IPS-15b (cell line): ENCODE measurements around the gene UBE2H.

ENCODE experiments used
- H3K27me3 ChIP-seq: one replicate; pipeline ENCODE4 v1.6.1; 2013; ENCODE audit warnings: low read length; ENCODE audit not compliant: control insufficient read depth, insufficient read depth
- H3K36me3 ChIP-seq: one replicate; pipeline ENCODE4 v1.6.1; 2013; ENCODE audit warnings: low read length; ENCODE audit not compliant: control insufficient read depth, insufficient read depth
- H3K4me1 ChIP-seq: one replicate; pipeline ENCODE4 v1.6.1; 2013; ENCODE audit warnings: mild to moderate bottlenecking, low read length; ENCODE audit not compliant: control insufficient read depth, insufficient read depth
- H3K4me3 ChIP-seq: one replicate; pipeline ENCODE4 v1.5.1; 2013; ENCODE audit warnings: low read depth, low read length
- H3K9ac ChIP-seq: one replicate; pipeline ENCODE4 v1.6.1; 2013; ENCODE audit warnings: low read depth, mild to moderate bottlenecking, low read length
- H3K9me3 ChIP-seq: one replicate; pipeline ENCODE4 v1.6.1; 2013; ENCODE audit warnings: mild to moderate bottlenecking, low read length; ENCODE audit not compliant: control insufficient read depth, insufficient read depth

Gene UBE2H

DNA sequence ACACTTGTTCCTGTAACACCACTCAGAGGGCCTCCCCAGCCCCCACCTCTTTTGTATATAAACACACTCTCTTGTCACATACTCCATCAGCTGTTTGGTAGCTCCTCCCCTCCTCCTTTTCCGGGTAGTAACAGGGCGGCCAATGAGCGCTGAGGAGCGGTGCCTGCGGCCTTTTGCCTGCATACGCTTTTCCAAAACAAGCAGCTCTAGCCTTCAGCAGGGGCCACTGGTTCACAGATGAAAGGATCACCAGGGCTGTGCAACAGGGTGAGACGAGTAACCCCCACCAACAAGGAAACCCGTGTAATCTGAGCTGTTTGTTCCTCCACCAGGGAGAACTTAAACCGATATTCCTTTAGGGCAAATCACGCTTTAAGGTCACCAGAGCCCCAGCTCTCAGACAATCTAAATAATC, 3.9 kb downstream of the UBE2H start:
- Histone ChIP-seq H3K9ac (peak overlapping the region; percentile 94), H3K27me3 (no peaks in the 10 kb centered on the region), H3K4me3 (peak overlapping the region; percentile 72), H3K9me3 (no peaks in the 10 kb centered on the region), H3K4me1 (peaks cover 19% of the 10 kb centered on the region), H3K36me3 (no peaks in the 10 kb centered on the region)

DNA sequence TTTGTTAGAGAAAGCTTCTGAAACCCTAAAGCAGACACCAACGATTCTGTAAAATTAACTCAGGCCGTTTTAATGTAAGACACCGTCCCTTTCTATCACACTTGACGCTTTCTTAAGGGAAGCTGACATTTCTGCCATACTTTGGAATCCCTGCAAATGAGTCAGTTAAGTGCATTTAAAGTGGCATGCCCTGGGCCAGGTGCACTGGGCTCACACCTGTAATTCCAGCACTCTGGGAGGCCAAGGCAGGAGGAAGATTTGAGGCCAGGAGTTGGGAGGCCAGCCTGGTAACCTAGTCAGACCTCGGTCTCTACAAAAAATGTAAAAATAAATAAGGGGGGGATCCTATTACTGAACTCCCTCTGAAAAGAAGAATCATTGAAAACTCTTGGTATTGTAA, 4.4 kb downstream of the UBE2H start:
- no peaks in the 10 kb centered on the region for H3K27me3 ChIP-seq
- H3K36me3 ChIP-seq: no peaks in the 10 kb centered on the region
- H3K4me1 ChIP-seq: peaks cover 19% of the 10 kb centered on the region
- H3K9ac ChIP-seq: peak overlapping the region; percentile 24
- peak overlapping the region; percentile 72 for H3K4me3 ChIP-seq
- H3K9me3 ChIP-seq: no peaks in the 10 kb centered on the region

DNA sequence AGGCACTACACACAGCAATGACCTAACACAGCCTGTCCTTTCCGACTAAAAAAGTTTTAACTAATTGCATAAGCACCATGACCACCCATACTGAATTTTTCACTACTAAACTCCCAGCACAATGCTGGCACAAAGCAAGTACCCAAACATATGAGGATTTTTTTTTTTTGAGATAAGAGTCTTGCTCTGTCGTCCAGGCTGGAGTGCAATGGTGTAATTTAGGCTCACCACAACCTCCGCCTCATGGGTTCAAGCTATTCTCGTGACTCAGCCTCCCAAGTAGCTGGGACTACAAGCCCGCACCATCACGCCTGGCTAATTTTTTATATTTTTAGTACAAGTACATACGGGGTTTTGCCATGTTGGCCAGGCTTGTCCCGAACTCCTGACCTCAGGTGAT, 5.1 kb downstream of the UBE2H start:
- no peaks in the 10 kb centered on the region for H3K36me3 ChIP-seq

GRCh38 chr7:129947049-129947448, 5.7 kb downstream of the UBE2H start:
- Histone ChIP-seq H3K9me3 (no peaks in the 10 kb centered on the region), H3K9ac (no peak overlapping the region), H3K36me3 (no peaks in the 10 kb centered on the region), H3K27me3 (no peaks in the 10 kb centered on the region), H3K4me1 (peaks cover 15% of the 10 kb centered on the region), H3K4me3 (no peak overlapping the region)

More for the DNA sequence above, 5.1 kb downstream of the UBE2H start:
- Histone ChIP-seq H3K27me3 (no peaks in the 10 kb centered on the region), H3K9ac (peak overlapping the region; percentile 24), H3K9me3 (no peaks in the 10 kb centered on the region), H3K4me3 (no peak overlapping the region), H3K4me1 (peaks cover 15% of the 10 kb centered on the region)

GRCh38 chr7:129946282-129946681, 6.5 kb downstream of the UBE2H start:
- H3K36me3 ChIP-seq: no peaks in the 10 kb centered on the region
- peaks cover 15% of the 10 kb centered on the region for H3K4me1 ChIP-seq
- H3K9me3 ChIP-seq: no peaks in the 10 kb centered on the region
- no peak overlapping the region for H3K4me3 ChIP-seq
- no peak overlapping the region for H3K9ac ChIP-seq
- H3K27me3 ChIP-seq: no peaks in the 10 kb centered on the region

DNA sequence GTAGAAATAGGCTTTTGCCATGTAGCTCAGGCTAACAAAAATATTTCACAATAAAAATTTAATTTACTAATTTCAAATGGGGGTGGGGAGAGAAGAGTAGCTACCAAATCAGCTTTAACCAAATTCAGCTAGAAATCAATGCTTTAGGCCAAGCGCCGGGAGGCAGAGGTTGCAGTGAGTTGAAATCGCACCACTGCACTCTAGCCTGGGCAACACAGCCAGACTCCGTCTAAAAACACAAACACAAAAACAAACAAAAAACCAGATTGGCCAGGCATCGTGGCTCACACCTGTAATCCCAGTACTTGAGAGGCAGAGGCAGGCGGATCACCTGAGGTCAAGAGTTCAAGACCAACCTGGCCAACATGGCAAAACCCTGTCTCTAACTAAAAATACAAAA, 9.4 kb downstream of the UBE2H start:
- Histone ChIP-seq H3K9ac (no peak overlapping the region), H3K4me3 (no peak overlapping the region), H3K4me1 (peaks cover 11% of the 10 kb centered on the region), H3K36me3 (no peaks in the 10 kb centered on the region), H3K27me3 (no peaks in the 10 kb centered on the region), H3K9me3 (no peaks in the 10 kb centered on the region)

DNA sequence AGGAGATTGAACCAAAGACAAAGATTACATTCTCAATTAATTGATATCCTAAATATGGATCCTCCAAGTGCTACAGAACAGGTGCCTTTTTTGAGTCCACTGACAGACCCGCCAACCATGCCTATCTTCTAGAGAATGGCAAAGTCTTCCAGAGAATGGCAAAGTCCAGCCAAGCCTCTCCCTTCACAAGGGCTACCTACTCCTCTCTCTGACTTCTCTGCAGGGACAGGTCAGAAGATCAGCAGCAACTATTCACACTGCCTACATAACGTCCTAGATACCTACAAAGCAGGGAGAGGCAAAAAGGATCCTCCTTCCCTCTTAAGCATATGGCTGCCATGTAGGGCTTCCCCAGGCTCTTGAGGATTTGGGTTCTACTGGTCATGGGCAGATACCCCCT, 12.4 kb downstream of the UBE2H start:
- Histone ChIP-seq H3K27me3 (no peaks in the 10 kb centered on the region), H3K9ac (no peak overlapping the region), H3K9me3 (no peaks in the 10 kb centered on the region), H3K4me3 (no peak overlapping the region), H3K36me3 (no peaks in the 10 kb centered on the region), H3K4me1 (no peaks in the 10 kb centered on the region)

GRCh38 chr7:129939881-129940280, 12.9 kb downstream of the UBE2H start:
- Histone ChIP-seq H3K4me1 (no peaks in the 10 kb centered on the region), H3K27me3 (no peaks in the 10 kb centered on the region), H3K4me3 (no peak overlapping the region), H3K9ac (no peak overlapping the region), H3K9me3 (no peaks in the 10 kb centered on the region), H3K36me3 (no peaks in the 10 kb centered on the region)

DNA sequence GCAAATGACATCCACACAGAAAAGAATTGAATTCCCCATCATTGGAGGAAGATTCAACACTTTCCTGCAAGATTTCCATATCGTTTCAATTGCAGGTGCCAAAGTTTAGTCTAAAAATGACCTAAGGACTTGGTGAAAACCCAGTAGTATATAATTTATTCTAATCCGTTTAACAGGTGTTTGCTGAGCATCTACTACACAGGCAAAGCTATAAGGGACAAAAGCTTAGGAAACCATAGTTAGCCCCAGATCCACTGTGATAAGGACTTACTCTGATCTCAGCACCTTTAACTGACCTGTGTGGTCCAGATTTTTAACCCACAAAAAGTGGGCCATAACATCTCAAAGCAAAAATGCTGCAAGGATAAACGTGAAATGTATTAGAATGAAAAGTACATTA, 19.1 kb downstream of the UBE2H start:
- H3K4me1 ChIP-seq: peaks cover 5% of the 10 kb centered on the region
- H3K9ac ChIP-seq: no peak overlapping the region
- H3K36me3 ChIP-seq: no peaks in the 10 kb centered on the region
- H3K9me3 ChIP-seq: no peaks in the 10 kb centered on the region
- no peaks in the 10 kb centered on the region for H3K27me3 ChIP-seq
- H3K4me3 ChIP-seq: no peak overlapping the region

DNA sequence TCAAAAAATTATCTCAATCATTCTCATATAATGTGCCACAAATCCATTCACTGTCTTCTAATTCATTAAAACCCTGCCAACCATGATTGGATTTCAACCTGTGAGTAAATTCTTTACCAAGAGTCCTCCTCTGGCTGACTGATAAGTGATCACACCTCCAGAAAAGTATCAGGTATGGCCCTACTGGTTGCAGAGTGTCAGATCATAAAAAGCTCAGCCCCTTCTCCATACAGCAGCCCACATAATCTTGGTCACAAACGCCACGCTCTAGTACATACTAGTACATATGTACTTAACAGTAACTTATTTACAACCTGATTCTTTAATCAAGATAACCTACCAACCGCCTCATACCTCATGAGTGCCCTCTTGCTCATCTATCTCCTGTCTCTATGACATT, 26.1 kb downstream of the UBE2H start:
- Histone ChIP-seq H3K9me3 (no peaks in the 10 kb centered on the region), H3K36me3 (peaks cover 3% of the 10 kb centered on the region), H3K27me3 (no peaks in the 10 kb centered on the region), H3K9ac (peak overlapping the region; percentile 12), H3K4me3 (no peak overlapping the region), H3K4me1 (no peaks in the 10 kb centered on the region)

DNA sequence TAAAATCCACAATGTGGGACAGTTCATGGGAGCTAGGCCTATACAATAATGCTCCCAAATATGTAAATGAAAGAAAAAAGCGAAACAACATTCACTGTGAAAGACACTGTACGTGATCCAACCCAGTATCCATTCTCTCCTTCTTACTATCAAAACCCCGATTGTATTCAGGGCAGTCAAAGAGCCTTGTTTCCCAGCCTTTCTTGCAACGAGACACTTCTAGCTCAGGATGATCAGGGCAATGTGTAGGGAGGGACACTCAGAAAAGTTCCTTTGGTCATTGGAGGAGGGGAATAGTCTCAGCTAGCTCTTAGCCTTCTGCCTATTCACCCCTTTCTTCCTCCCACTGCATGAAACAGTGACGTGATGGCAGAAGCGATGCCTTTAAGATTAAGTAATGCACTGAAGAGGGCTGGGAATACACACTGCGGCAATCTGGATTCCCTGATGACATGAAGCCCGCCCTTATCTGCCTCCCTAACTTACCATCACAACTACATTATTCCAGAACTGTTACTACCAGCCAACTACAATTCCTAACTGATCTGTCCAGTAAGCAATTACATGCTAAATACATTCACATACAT, 27.3 kb downstream of the UBE2H start:
- Histone ChIP-seq H3K9me3 (no peaks in the 10 kb centered on the region), H3K9ac (no peak overlapping the region), H3K36me3 (peaks cover 3% of the 10 kb centered on the region), H3K4me1 (no peaks in the 10 kb centered on the region), H3K27me3 (no peaks in the 10 kb centered on the region), H3K4me3 (no peak overlapping the region)

GRCh38 chr7:129924602-129925001, 28.2 kb downstream of the UBE2H start:
- H3K9ac ChIP-seq: no peak overlapping the region
- H3K27me3 ChIP-seq: no peaks in the 10 kb centered on the region
- peaks cover 3% of the 10 kb centered on the region for H3K36me3 ChIP-seq
- H3K4me1 ChIP-seq: no peaks in the 10 kb centered on the region
- no peaks in the 10 kb centered on the region for H3K9me3 ChIP-seq
- H3K4me3 ChIP-seq: no peak overlapping the region
